IPS-20b (cell line): ENCODE measurements around the gene MYH15.
"Not testable (repeated sequence)": the region's sequence is repeated elsewhere in the genome, so short reads cannot be mapped to it uniquely, and the experiment has no call there.

Source experiments
- H3K27ac ChIP-seq: one replicate; pipeline ENCODE4 v1.5.1; 2013; ENCODE audit warnings: low read length
- H3K27me3 ChIP-seq: 2 replicates; pipeline ENCODE4 v1.6.1; 2013; ENCODE audit warnings: mild to moderate bottlenecking, low read length, inconsistent platforms; ENCODE audit not compliant: insufficient read depth
- H3K36me3 ChIP-seq: 2 replicates; pipeline ENCODE4 v1.6.1; 2013; ENCODE audit warnings: low read depth, mild to moderate bottlenecking, inconsistent platforms, low read length, moderate library complexity; ENCODE audit not compliant: insufficient read depth
- H3K4me1 ChIP-seq: 2 replicates; pipeline ENCODE4 v1.6.1; 2013; ENCODE audit warnings: mild to moderate bottlenecking, control low read depth, inconsistent platforms, low read length, moderate library complexity; ENCODE audit not compliant: insufficient read depth
- H3K4me3 ChIP-seq: 2 replicates; pipeline ENCODE4 v1.5.1; 2013; ENCODE audit warnings: mild to moderate bottlenecking, low read length, inconsistent platforms
- H3K9ac ChIP-seq: 2 replicates; pipeline ENCODE4 v1.6.1; 2013; ENCODE audit warnings: low read depth, mild to moderate bottlenecking, inconsistent platforms, low read length, moderate library complexity
- H3K9me3 ChIP-seq: 2 replicates; pipeline ENCODE4 v1.6.1; 2013; ENCODE audit warnings: mild to moderate bottlenecking, low read depth, low read length, inconsistent platforms; ENCODE audit not compliant: insufficient read depth

Gene MYH15

DNA sequence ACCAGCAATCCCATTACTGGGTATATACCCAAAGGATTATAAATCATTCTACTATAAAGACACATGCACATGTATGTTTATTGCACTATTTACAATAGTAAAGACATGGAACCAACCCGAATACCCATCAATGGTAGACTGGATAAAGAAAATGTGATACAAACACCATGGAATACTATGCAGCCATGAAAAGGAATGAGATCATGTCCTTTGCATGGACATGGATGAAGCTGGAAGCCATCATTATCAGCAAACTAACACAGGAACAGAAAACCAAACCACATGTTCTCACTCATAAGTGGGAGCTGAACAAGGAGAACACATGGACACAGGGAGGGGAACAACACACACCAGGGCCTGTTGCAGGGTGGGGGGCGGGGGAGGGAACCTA lies 131.4 kb downstream of the MYH15 start:
- peaks cover 12% of the 10 kb centered on the region; the same call in 1 of the 2 replicates for H3K4me1 ChIP-seq
- not testable (repeated sequence) for H3K9me3 ChIP-seq, H3K27me3 ChIP-seq, H3K4me3 ChIP-seq, H3K9ac ChIP-seq, H3K27ac ChIP-seq, H3K36me3 ChIP-seq

DNA sequence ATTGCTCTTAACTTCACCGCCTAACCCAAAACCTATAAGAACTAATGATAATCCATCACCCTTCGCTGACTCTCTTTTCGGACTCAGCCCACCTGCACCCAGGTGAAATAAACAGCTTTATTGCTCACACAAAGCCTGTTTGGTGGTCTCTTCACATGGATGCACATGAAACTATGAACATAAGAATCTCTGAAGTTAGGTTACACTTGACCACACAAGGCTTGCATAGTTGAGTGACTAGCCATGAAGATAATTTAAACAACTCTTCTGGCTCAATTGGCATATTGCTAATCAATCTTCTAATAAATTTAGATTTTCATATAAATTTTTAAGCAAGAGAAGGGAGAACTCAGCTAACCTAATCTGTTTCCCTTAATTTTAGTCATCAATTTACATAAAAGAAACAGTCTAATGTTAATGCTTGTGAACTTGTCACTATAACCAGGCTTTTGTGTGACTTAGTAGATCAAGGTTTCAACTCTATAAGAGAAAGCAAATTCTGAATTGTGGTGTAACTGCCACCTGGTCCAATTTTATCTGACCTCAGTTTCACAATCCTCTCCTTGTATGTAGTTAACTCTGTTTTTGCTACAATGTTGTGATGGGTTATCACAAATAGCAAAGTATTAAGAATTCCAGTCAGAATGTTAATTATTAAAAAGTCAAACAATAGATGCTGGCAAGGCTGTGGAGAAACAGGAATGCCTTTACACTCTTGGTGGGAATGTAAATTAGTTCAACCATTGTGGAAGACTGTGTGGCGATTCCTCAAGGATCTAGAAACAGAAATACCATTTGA lies 132.0 kb downstream of the MYH15 start:
- H3K27me3 ChIP-seq = no peaks in the 10 kb centered on the region
- no peak overlapping the region for H3K27ac ChIP-seq
- no peaks in the 10 kb centered on the region for H3K9me3 ChIP-seq
- peaks cover 12% of the 10 kb centered on the region; the same call in 1 of the 2 replicates for H3K4me1 ChIP-seq
- no peaks in the 10 kb centered on the region for H3K36me3 ChIP-seq
- H3K9ac ChIP-seq = no peak overlapping the region
- no peak overlapping the region for H3K4me3 ChIP-seq

- no peak overlapping the region for H3K9ac ChIP-seq
- H3K27ac ChIP-seq = no peak overlapping the region
- H3K4me1 ChIP-seq = peaks cover 12% of the 10 kb centered on the region; the same call in 1 of the 2 replicates
- H3K9me3 ChIP-seq = no peaks in the 10 kb centered on the region
- no peak overlapping the region for H3K4me3 ChIP-seq
- no peaks in the 10 kb centered on the region for H3K36me3 ChIP-seq
- H3K27me3 ChIP-seq = no peaks in the 10 kb centered on the region
These were observed 133.0 kb downstream of the MYH15 start for GRCh38 chr3:108377384-108377783.

DNA sequence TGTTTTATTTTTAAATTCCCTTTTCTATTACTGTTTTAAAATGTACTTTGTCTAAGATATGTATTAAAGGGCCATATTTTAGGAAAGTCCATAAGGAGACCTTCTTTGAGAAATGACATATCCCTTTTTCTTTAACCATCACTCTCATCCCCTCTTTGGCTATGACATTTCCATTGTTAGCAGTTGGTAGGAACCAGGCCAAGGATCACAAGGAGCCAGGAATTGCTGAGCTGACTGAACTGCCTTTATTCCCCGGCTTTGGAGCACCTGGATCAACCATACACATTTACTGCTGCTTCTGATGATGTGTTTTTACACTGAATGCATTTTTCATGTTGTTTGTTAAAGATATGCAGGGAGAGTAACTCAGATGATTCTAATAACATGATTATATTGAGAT lies 134.4 kb downstream of the MYH15 start:
- Histone ChIP-seq H3K27me3 (no peaks in the 10 kb centered on the region), H3K4me3 (no peak overlapping the region), H3K9me3 (no peaks in the 10 kb centered on the region), H3K9ac (no peak overlapping the region), H3K27ac (no peak overlapping the region), H3K4me1 (peaks cover 12% of the 10 kb centered on the region; the same call in 1 of the 2 replicates), H3K36me3 (no peaks in the 10 kb centered on the region)

DNA sequence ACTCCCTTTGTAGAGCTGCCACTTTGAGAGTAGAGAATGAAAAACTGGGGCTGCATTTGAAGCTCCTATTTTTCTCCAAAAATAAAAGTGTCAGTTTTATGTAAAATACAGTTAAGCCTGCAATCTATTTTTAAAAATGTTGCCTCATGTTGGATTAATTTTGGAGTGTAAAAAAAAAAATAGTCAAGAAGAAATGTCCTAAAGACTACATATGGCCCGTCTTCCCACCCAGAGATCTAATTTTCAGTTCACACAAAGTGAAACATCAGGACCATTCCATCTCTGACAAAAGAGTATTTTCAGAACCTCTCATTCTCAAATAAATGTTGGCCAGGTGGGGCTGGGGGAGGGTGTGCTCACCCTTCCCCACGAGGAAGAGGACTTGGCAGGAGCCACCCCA lies 151.4 kb downstream of the MYH15 start:
- Histone ChIP-seq H3K27ac (no peak overlapping the region), H3K9me3 (no peaks in the 10 kb centered on the region), H3K4me1 (no peaks in the 10 kb centered on the region), H3K9ac (no peak overlapping the region), H3K4me3 (no peak overlapping the region), H3K27me3 (no peaks in the 10 kb centered on the region), H3K36me3 (no peaks in the 10 kb centered on the region)

GRCh38 chr3:108357042-108357441 lies 153.4 kb downstream of the MYH15 start:
- H3K9me3 ChIP-seq = no peaks in the 10 kb centered on the region
- no peak overlapping the region for H3K27ac ChIP-seq
- no peaks in the 10 kb centered on the region for H3K27me3 ChIP-seq
- no peak overlapping the region for H3K9ac ChIP-seq
- H3K36me3 ChIP-seq = no peaks in the 10 kb centered on the region
- H3K4me1 ChIP-seq = no peaks in the 10 kb centered on the region
- no peak overlapping the region for H3K4me3 ChIP-seq

DNA sequence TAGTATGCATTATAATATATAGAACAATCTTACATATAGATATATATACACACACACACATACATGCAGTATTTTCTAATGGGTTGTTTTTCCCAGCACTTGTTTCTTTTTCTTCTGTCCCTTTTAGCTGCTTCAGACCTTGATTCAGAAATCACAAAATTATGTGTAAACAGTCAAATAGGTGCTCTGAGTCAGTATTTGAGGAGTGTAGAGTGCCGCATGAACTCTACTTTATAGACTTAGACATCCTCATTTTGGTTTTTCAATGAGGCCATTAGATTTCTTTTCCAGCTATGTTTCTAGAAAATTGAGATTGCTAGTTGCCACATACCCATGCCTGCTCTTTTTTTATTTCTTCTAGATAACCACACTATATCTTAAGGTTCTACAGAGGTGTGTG lies 155.8 kb downstream of the MYH15 start:
- Histone ChIP-seq H3K4me3 (no peak overlapping the region), H3K36me3 (no peaks in the 10 kb centered on the region), H3K27ac (no peak overlapping the region), H3K9me3 (no peaks in the 10 kb centered on the region), H3K4me1 (no peaks in the 10 kb centered on the region), H3K27me3 (no peaks in the 10 kb centered on the region), H3K9ac (no peak overlapping the region)

GRCh38 chr3:108352176-108352575 lies 158.2 kb downstream of the MYH15 start:
- no peaks in the 10 kb centered on the region for H3K27me3 ChIP-seq
- H3K9ac ChIP-seq = no peak overlapping the region
- H3K4me3 ChIP-seq = no peak overlapping the region
- no peaks in the 10 kb centered on the region for H3K9me3 ChIP-seq
- H3K27ac ChIP-seq = no peak overlapping the region
- no peaks in the 10 kb centered on the region for H3K36me3 ChIP-seq
- no peaks in the 10 kb centered on the region for H3K4me1 ChIP-seq

DNA sequence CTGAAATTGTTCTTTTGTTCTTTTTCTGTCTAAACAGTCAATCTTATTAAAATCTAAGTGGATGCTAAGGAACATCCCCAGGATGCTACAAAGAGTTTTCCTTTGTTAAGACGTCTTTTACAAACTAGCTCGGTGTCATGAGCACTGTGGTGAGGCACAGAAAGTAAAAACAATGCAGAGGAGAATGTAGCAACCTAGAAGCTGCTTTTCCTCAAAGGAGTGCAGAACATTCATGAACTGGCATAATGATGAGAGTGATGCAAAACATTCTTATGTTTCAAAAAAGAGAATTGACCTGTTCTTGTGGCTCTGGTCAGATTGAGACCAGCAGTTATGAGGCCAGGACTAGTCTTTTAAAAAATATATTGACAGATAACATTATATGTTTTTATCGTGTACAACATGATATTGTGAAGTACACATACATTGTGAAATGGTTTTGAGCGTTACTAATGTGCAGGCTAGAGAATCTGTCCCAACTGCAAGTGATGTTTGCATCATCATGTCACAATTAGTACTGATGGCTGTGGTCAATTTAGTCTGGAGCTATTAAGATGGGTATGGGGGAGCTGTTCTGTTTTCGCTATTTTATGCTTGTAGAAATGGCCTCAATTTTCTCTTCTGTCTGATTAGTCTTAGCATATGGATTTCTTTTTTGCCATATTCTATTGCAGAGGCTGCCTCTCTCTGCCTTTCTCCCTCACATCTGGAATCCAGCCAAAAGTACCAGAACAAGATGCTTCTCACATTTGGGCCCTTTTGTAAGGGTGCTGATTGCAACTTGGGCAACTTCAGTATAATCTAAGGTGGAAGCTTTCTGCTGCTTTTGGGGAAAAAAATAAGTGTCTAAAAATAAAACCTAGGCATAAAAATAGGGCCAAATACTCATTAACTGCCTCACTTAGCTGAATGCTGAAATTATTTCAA lies 163.8 kb downstream of the MYH15 start:
- Histone ChIP-seq H3K36me3 (no peaks in the 10 kb centered on the region), H3K4me3 (no peak overlapping the region), H3K9ac (no peak overlapping the region), H3K9me3 (no peaks in the 10 kb centered on the region), H3K27ac (no peak overlapping the region), H3K4me1 (no peaks in the 10 kb centered on the region), H3K27me3 (no peaks in the 10 kb centered on the region)

- H3K27ac ChIP-seq = no peak overlapping the region
- no peaks in the 10 kb centered on the region for H3K4me1 ChIP-seq
- H3K4me3 ChIP-seq = no peak overlapping the region
- H3K36me3 ChIP-seq = no peaks in the 10 kb centered on the region
- H3K27me3 ChIP-seq = no peaks in the 10 kb centered on the region
- no peaks in the 10 kb centered on the region for H3K9me3 ChIP-seq
- no peak overlapping the region for H3K9ac ChIP-seq
These were observed 164.7 kb downstream of the MYH15 start for GRCh38 chr3:108345492-108346205.

DNA sequence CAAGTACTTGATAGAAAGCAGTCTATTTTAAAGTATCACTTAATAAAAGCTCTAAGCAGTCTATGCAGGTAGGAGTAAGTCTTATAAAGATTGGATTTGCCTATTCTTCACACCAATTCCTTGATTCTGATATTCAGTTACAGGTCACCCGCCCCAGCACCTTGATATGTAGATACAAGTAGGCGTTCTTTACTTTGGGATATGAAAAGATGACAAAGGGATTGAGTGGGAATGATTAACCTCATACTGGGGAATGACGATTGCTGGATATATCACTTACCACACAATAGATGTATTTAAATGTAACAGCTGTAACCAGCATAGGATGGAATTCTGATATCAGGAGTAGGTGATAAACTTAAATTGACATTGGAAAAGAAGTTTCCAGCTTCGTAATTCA lies 166.9 kb downstream of the MYH15 start:
- no peak overlapping the region for H3K27ac ChIP-seq
- no peak overlapping the region for H3K4me3 ChIP-seq
- no peaks in the 10 kb centered on the region for H3K27me3 ChIP-seq
- H3K9me3 ChIP-seq = no peaks in the 10 kb centered on the region
- H3K4me1 ChIP-seq = no peaks in the 10 kb centered on the region
- no peaks in the 10 kb centered on the region for H3K36me3 ChIP-seq
- H3K9ac ChIP-seq = no peak overlapping the region
